SK-N-MC (cell line): ENCODE results near the gene NRIP2.
"Not testable (repeated sequence)": the region's sequence is repeated elsewhere in the genome, so short reads cannot be mapped to it uniquely, and the experiment has no call there.

ENCODE experiments used
- DNase-seq: peaks from one replicate; pipeline ENCODE4 v3.0.0-alpha.2; 2011; ENCODE audit warnings: low read depth, low spot score
- H3K27ac ChIP-seq: fragments of 200-600 bp; sonication (generic); 2 replicates; pipeline ENCODE4 v1.5.1; 2016; ENCODE audit warnings: mixed run types
- H3K36me3 ChIP-seq: fragments of 200-600 bp; sonication (generic); 2 replicates; pipeline ENCODE4 v1.6.1; 2017; ENCODE audit warnings: antibody characterized with exemption, low read length, mixed read lengths; ENCODE audit not compliant: insufficient read depth
- H3K4me3 ChIP-seq: fragments of 200-600 bp; sonication (generic); 2 replicates; pipeline ENCODE4 v1.5.1; 2016
- H3K9ac ChIP-seq: fragments of 200-600 bp; sonication (generic); 2 replicates; pipeline ENCODE4 v1.8.0; 2017; ENCODE audit warnings: mixed run types, mixed read lengths; ENCODE audit not compliant: insufficient read length
- H3K9me3 ChIP-seq: fragments of 200-600 bp; sonication (generic); 2 replicates; pipeline ENCODE4 v1.6.1; 2017; ENCODE audit warnings: low read depth, mild to moderate bottlenecking, antibody characterized with exemption, low read length, moderate library complexity, mixed read lengths
- EZH2 ChIP-seq: fragments of 200-600 bp; sonication (generic); IDR thresholded peaks from one replicate; pipeline ENCODE4 v1.6.1; 2017; ENCODE audit warnings: antibody characterized with exemption
- FOXP2 ChIP-seq: optimal IDR thresholded peaks from 2 replicates; pipeline ENCODE3; 2011; ENCODE audit warnings: mild to moderate bottlenecking, moderate library complexity; ENCODE audit not compliant: insufficient read depth; ENCODE audit errors: extremely low read length, control extremely low read depth
- POLR2AphosphoS5 ChIP-seq: IDR thresholded peaks from 2 replicates; pipeline ENCODE4 v1.6.1; 2012; ENCODE audit warnings: mild to moderate bottlenecking, low read depth, low read length, borderline replicate concordance

NRIP2 gene, protein sequence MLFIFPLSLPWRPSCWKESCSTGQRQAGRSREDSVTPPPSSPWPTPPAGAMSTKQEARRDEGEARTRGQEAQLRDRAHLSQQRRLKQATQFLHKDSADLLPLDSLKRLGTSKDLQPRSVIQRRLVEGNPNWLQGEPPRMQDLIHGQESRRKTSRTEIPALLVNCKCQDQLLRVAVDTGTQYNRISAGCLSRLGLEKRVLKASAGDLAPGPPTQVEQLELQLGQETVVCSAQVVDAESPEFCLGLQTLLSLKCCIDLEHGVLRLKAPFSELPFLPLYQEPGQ

DNA sequence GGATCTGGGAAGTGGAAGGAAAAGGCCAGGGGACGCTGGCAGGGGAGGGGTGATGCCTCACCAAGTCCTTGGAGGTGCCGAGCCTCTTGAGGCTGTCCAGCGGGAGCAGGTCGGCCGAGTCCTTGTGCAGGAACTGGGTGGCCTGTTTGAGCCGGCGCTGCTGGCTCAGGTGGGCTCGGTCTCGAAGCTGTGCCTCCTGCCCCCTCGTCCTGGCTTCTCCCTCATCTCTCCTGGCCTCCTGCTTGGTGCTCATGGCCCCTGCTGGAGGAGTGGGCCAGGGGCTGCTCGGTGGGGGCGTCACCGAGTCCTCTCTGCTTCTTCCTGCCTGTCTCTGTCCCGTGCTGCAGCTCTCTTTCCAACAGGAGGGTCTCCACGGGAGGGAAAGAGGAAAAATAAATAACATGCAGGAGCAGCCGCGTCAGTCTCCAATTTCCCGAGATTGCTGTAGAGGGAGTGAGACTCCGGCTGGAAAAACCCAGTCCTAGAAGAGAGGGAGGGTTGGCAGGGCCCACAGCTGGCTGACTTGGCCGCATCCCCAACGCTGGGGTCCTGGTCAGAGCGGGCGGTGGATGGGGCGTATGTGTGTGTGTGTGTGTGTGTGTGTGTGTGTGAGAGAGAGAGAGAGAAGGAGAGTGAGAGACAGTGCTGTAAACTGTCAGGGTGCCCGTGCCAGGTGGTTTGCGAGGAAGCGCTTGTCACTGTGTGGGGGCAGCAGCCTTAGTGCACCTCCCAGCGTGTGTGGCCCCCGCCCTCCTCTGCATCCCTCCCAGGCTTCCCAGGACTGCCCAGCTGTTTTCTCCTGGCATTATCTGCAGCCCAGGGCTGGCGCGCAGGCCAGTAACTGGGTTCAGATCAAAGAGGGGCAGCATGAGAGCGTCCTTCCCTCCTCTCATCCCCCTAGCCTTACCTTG is at the start of gene NRIP2:
TSS of gene NRIP2 (minus strand) at position 455 of the 911 bp plus-strand sequence. CDS start at position 403, 52 bp downstream.
- Histone ChIP-seq H3K36me3 (no peaks in the 10 kb centered on the region), H3K4me3 (no peak within 1 kb of the TSS), H3K9ac (no peak within 1 kb of the TSS), H3K9me3 (no peaks in the 10 kb centered on the region), H3K27ac (no peak within 1 kb of the TSS)
- TF ChIP-seq FOXP2: no peak
- TF ChIP-seq EZH2: no peak
- TF ChIP-seq POLR2AphosphoS5: no peak
- no peak for DNase-seq

DNA sequence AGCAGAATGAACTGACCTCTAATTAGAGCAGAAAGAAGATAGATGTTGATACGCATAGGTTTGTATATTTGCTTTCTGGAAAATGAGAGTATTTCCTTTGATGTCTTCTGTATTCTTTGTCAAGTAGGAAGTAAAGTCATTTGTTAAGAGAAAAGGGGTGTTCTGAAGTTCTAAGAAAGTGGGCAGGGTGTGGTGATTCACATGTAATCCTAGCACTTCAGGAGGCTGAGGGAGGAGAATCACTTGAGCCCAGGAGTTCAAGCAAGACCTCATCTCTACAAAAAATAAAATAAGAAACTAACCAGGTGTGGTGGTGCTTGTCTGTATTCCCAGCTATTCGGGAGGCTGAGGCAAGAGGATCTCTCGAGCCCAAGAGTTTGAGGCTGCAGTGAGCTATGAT is 45.0 kb upstream of the NRIP2 start:
- DNase-seq: no peak
- no peak overlapping the region for H3K9ac ChIP-seq
- H3K27ac ChIP-seq: no peak overlapping the region
- H3K9me3 ChIP-seq: no peaks in the 10 kb centered on the region
- TF ChIP-seq POLR2AphosphoS5 (no peak), FOXP2 (no peak), EZH2 (no peak)
- H3K4me3 ChIP-seq: no peak overlapping the region
- H3K36me3 ChIP-seq: peaks cover 20% of the 10 kb centered on the region

DNA sequence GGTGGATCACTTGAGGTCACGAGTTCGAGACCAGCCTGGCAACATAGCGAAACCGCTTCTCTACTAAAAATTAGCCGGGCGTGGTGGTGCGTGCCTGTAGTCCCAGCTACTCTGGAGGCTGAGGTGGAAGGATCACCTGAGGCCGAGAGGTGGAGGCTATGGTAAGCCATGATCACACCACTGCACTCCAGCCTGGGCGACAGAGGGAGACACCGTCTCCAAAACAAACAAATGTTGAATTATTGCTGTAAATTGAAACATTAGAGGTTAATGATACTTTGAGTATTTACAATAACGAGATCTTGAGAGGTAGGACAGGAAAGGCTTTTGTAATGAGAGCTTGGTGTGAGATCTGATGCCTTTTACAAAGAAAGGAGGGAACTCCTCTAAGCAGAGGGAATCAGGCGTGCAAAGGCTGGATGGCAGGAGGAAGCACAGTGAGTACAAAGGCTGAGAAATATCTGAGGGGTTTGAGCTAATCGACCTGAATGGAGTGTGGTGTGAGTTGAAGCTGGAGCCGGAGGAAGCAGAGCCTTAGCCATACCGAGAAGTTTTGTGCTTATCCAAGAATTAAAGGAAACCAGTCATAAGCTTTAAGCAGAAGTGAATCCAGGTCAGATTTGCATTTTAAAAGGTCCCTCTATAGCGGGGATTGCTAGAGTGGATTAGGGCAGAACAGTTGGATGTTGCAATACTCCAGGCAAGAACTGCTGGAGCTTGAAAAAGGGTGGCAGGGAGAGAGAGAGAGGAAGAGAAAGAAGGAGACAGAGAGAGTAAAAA is 43.3 kb upstream of the NRIP2 start:
- H3K27ac ChIP-seq: peak overlapping the region; percentile 88

DNA sequence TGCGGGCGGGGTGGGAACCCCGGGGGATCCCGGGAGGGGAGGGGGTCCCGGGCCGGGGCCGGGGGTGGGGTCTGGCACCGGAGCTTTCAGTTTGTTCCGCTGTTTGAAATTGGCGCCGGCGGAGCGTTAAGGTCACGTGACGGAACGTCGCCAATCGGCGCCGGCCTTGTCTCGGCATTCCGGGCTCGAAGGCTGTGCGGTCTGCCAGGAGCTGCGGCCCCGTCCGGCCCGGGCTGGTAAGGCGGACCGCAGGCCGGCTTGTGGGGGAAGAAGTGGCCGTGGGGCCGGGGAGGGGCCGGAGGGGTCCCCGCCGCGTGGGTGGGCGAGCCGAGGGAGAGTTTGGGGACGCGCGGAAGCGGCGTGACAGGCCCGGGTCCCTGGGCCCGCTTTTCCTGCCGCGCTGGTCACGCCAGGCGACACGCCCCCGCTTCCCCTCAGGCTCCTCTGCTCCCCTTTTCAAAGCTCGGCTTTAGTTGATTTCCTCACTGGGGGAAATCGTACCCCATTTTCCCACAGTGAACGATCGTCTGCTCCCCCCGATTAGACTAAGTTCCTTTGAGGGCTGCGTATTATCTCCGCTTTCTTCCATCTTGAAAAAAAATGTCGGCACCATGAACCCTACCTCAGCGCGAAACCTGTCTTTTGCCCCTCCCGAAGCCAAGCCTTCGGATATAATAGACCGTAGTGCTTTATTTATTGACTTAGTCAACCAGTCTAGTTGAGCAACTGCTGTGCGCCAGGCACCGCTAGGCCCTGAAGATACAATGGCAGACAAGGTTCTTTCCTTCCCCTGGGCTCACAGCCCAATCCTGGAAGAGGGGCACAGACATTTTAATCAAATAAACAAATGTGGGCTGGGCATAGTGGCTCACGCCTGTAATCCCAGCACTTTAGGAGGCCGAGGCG is 42.5 kb upstream of the NRIP2 start, which contains the start of the genes FOXM1 and RHNO1:
TSS of gene FOXM1 (minus strand) at position 128 of the 906 bp plus-strand sequence. CDS start 2,696 bp downstream, outside the sequence.
TSS of gene RHNO1 (plus strand) at position 177 of the 906 bp plus-strand sequence. CDS start 8,144 bp downstream, outside the sequence.
- H3K27ac ChIP-seq: peak within 1 kb of the TSS; percentile 88
- no peak for TF ChIP-seq EZH2
- peak; percentile 88 for TF ChIP-seq POLR2AphosphoS5
- no peak for TF ChIP-seq FOXP2
- peak within 1 kb of the TSS; percentile 97 for H3K9ac ChIP-seq
- peak within 1 kb of the TSS; percentile 100 for H3K4me3 ChIP-seq
- DNase-seq: no peak
- no peaks in the 10 kb centered on the region for H3K9me3 ChIP-seq
- peaks cover 37% of the 10 kb centered on the region for H3K36me3 ChIP-seq

More for the DNA sequence above, 43.3 kb upstream of the NRIP2 start:
- H3K9ac ChIP-seq: peak overlapping the region; percentile 97
- H3K4me3 ChIP-seq: peak overlapping the region; percentile 100
- no peaks in the 10 kb centered on the region for H3K9me3 ChIP-seq
- TF ChIP-seq FOXP2: no peak
- no peak for TF ChIP-seq POLR2AphosphoS5
- no peak for TF ChIP-seq EZH2
- H3K36me3 ChIP-seq: peaks cover 31% of the 10 kb centered on the region
- DNase-seq: no peak

DNA sequence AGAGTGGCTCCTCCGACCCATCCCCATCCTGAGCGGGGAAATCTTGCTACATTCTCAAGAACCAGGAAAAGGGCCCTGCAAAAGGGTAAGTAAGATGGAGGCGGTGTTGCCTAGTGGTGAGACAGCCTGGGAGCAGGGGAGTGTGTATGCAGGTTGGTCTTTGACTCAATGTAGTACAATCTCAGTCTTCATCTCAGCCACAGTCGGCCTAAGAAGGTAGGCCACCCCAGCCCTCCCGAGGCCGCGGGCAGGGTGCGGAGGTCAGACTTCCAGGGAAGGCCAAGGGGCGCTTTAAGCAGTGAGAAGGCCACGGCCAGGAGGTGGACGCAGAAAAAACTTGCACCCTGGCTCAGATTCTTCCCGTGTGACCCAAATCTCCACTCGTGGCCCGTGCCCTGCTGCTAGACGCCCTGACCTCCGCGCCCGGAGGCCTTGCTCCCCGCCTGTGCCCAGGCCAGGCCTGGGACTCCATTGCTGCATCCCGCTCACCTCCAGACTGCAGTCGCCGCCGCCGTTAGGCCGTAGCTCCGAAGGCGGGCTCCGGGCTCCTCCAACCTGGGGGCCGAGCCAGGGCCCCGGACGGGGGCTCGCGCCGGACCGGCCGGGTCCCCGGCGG is 41.7 kb upstream of the NRIP2 start:
- H3K9ac ChIP-seq: peak overlapping the region; percentile 97
- DNase-seq: no peak
- H3K9me3 ChIP-seq: no peaks in the 10 kb centered on the region
- peak overlapping the region; percentile 100 for H3K4me3 ChIP-seq
- no peak for TF ChIP-seq FOXP2
- no peak for TF ChIP-seq EZH2
- no peak for TF ChIP-seq POLR2AphosphoS5
- H3K36me3 ChIP-seq: peaks cover 44% of the 10 kb centered on the region
- H3K27ac ChIP-seq: peak overlapping the region; percentile 88

DNA sequence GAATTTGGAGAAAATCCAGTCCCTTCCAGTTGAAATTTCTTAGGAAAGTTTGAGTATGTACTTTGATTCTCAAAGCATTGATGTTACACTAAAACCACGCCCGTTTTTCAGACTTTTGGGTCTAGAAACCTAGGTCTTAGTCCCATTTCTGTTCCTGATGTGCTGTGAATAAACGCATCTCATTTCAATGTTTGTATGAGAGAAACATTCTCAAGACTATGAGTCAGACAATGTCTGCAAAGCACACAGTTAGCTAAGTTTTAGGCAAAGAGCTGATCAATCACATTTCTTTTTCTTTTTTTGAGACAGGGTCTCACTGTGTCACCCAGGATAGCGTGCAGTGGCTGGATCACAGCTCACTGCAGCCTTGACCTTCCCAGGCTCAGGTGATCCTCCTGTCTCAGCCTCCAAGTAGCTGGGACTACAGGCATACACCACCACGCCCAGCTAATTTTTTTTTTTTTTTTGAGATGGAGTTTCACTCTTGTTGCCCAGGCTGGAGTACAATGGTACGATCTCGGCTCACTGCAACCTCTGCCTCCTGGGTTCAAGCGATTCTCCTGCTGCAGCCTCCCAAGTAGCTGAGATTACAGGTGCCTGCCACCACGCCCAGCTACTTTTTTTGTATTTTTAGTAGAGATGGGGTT is 34.3 kb upstream of the NRIP2 start:
- not testable (repeated sequence) for H3K9ac ChIP-seq, H3K27ac ChIP-seq, DNase-seq, H3K9me3 ChIP-seq, H3K4me3 ChIP-seq
- peaks cover 84% of the 10 kb centered on the region for H3K36me3 ChIP-seq
